Osteoblast (primary cell): ENCODE data around the gene ATP6V0A4. TPM values are rescaled to one million over a fixed set of nuclear protein-coding genes. Genes with fewer than 3 reads are reported as not detected.
"Not testable (repeated sequence)": the region's sequence is repeated elsewhere in the genome, so short reads cannot be mapped to it uniquely, and the experiment has no call there.

Source experiments
- DNase-seq: peaks from one replicate; pipeline ENCODE4 v3.0.0; 2011; ENCODE audit warnings: low spot score, mixed read lengths; ENCODE audit not compliant: insufficient read length; ENCODE audit errors: missing footprints
- H2AFZ ChIP-seq: 2 replicates; pipeline ENCODE4 v1.6.0; 2011; ENCODE audit warnings: mild to moderate bottlenecking, low read length
- H3K27ac ChIP-seq: 2 replicates; pipeline ENCODE4 v1.5.1; 2011; ENCODE audit warnings: mild to moderate bottlenecking, low read depth, low read length, moderate library complexity
- H3K27me3 ChIP-seq: 2 replicates; pipeline ENCODE4 v1.6.0; 2012; ENCODE audit warnings: mild to moderate bottlenecking, control low read depth, inconsistent platforms, low read length, moderate library complexity; ENCODE audit not compliant: insufficient read depth
- H3K36me3 ChIP-seq: 2 replicates; pipeline ENCODE4 v1.5.1; 2011; ENCODE audit warnings: mild to moderate bottlenecking, low read length, control low read depth, moderate library complexity; ENCODE audit not compliant: insufficient read depth
- H3K4me1 ChIP-seq: 2 replicates; pipeline ENCODE4 v1.5.1; 2011; ENCODE audit warnings: mild to moderate bottlenecking, low read length, control low read depth, moderate library complexity; ENCODE audit not compliant: insufficient read depth
- H3K4me2 ChIP-seq: 2 replicates; pipeline ENCODE4 v1.6.0; 2011; ENCODE audit warnings: mild to moderate bottlenecking, low read length; ENCODE audit not compliant: insufficient read depth
- H3K4me3 ChIP-seq: fragments of 200-600 bp; sonication (generic); 3 replicates; pipeline ENCODE4 v1.5.1; 2012; ENCODE audit warnings: mild to moderate bottlenecking, low read length, inconsistent platforms; ENCODE audit not compliant: insufficient read depth
- H3K79me2 ChIP-seq: 2 replicates; pipeline ENCODE4 v1.6.0; 2012; ENCODE audit warnings: mild to moderate bottlenecking, low read length, control low read depth, inconsistent platforms; ENCODE audit not compliant: insufficient read depth
- H3K9me3 ChIP-seq: 2 replicates; pipeline ENCODE4 v1.5.1; 2011; ENCODE audit warnings: low read depth, low read length, control low read depth
- H4K20me1 ChIP-seq: 2 replicates; pipeline ENCODE4 v1.6.0; 2012; ENCODE audit warnings: mild to moderate bottlenecking, low read length, control low read depth; ENCODE audit not compliant: insufficient read depth
- total RNA-seq: library from RNA; depleted of rRNA; stranded (reverse); fragments of >200 nt; gene quantifications from 2 replicates; pipeline ENCODE4 v1.2.3, GENCODE V29; 2012
- TF ChIP-seq, protein P1 (sequence below): IDR thresholded peaks from 2 replicates; pipeline ENCODE4 v1.5.1; 2011; ENCODE audit warnings: mild to moderate bottlenecking, low read depth, low read length, moderate library complexity; ENCODE audit errors: extremely low read depth

The ATP6V0A4 gene
- total RNA-seq, 1 donor = under 0.01 TPM

- Histone ChIP-seq H3K36me3 (no peaks in the 10 kb centered on the region), H4K20me1 (no peaks in the 10 kb centered on the region), H3K27ac (no peak overlapping the region), H2AFZ (no peak overlapping the region), H3K27me3 (no peaks in the 10 kb centered on the region), H3K4me1 (no peaks in the 10 kb centered on the region), H3K4me3 (no peak overlapping the region), H3K4me2 (no peak overlapping the region), H3K9me3 (no peaks in the 10 kb centered on the region), H3K79me2 (no peaks in the 10 kb centered on the region)
- TF ChIP-seq, protein P1, sequence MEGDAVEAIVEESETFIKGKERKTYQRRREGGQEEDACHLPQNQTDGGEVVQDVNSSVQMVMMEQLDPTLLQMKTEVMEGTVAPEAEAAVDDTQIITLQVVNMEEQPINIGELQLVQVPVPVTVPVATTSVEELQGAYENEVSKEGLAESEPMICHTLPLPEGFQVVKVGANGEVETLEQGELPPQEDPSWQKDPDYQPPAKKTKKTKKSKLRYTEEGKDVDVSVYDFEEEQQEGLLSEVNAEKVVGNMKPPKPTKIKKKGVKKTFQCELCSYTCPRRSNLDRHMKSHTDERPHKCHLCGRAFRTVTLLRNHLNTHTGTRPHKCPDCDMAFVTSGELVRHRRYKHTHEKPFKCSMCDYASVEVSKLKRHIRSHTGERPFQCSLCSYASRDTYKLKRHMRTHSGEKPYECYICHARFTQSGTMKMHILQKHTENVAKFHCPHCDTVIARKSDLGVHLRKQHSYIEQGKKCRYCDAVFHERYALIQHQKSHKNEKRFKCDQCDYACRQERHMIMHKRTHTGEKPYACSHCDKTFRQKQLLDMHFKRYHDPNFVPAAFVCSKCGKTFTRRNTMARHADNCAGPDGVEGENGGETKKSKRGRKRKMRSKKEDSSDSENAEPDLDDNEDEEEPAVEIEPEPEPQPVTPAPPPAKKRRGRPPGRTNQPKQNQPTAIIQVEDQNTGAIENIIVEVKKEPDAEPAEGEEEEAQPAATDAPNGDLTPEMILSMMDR = no peak
- DNase-seq = no peak
Observed at GRCh38 chr7:138698281-138698680, 99.7 kb downstream of the ATP6V0A4 start.

DNA sequence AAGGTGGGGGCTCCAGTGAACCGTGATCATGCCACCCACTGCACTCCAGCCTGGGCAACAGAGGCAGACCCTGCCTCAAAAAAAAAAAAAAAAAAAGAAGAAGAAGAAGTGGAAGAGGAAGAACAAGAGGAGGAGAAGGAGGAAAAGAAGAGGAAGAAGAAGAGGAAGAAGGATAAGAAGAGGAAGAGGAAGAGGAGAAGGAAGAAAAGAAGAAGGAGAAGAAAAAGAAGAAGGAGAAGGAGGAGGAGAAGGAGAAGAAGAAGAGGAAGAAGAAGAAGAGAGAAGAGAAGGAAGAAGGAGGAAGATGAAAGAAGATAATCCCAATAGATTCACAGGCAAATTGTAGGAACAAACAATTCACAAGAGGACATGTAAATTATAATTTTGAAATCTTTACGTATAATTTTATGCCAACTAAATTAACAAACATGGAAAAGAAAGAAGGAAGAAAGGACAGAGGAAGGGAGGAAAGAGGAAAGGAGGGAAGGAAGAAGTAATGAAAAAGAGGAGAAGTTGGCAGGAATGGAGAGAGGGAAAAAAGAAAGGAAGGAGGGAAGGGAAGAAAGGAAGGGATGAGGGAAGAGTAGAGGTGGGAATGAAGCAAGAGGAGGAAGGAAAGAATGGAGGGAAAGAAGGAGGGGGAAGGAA, 100.3 kb downstream of the ATP6V0A4 start:
- Histone ChIP-seq H3K9me3 (no peaks in the 10 kb centered on the region), H3K27ac (no peak overlapping the region), H3K4me2 (no peak overlapping the region), H3K79me2 (no peaks in the 10 kb centered on the region), H3K4me1 (no peaks in the 10 kb centered on the region), H3K36me3 (no peaks in the 10 kb centered on the region), H4K20me1 (no peaks in the 10 kb centered on the region), H2AFZ (no peak overlapping the region), H3K27me3 (no peaks in the 10 kb centered on the region), H3K4me3 (no peak overlapping the region)
- TF ChIP-seq, protein P1 = no peak
- DNase-seq = no peak

GRCh38 chr7:138695776-138696175, 102.2 kb downstream of the ATP6V0A4 start:
- H3K36me3 ChIP-seq, H4K20me1 ChIP-seq, H3K4me2 ChIP-seq, H3K4me3 ChIP-seq, H3K79me2 ChIP-seq, H3K9me3 ChIP-seq, H3K4me1 ChIP-seq, H2AFZ ChIP-seq, H3K27ac ChIP-seq, DNase-seq, H3K27me3 ChIP-seq: not testable (repeated sequence)

DNA sequence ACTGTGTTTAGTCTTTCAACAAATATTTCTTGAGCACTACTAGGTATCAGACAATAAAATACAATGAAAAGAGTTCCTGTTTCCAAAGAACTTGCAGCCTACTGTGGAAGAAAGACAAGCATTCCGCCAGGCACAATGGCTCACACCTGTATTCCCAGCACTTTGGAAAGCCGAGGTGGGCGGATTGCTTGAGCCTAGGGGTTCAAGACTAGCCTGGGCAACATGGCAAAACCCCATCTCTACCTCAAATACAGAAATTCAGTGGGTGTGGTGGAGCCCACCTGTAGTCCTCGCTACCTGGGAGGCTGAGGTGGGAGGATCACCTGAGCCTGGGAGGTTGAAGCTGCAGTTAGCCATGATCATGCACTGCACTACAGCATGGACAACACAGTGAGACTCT, 102.9 kb downstream of the ATP6V0A4 start:
- DNase-seq = no peak
- no peaks in the 10 kb centered on the region for H3K36me3 ChIP-seq
- H3K27ac ChIP-seq = no peak overlapping the region
- no peak overlapping the region for H3K4me3 ChIP-seq
- H3K9me3 ChIP-seq = no peaks in the 10 kb centered on the region
- TF ChIP-seq, protein P1 = no peak
- no peaks in the 10 kb centered on the region for H4K20me1 ChIP-seq
- H3K79me2 ChIP-seq = no peaks in the 10 kb centered on the region
- H3K4me2 ChIP-seq = no peak overlapping the region
- H2AFZ ChIP-seq = no peak overlapping the region
- no peaks in the 10 kb centered on the region for H3K27me3 ChIP-seq
- no peaks in the 10 kb centered on the region for H3K4me1 ChIP-seq
